ENCODE results near the gene PRDM2.

Gene PRDM2

DNA sequence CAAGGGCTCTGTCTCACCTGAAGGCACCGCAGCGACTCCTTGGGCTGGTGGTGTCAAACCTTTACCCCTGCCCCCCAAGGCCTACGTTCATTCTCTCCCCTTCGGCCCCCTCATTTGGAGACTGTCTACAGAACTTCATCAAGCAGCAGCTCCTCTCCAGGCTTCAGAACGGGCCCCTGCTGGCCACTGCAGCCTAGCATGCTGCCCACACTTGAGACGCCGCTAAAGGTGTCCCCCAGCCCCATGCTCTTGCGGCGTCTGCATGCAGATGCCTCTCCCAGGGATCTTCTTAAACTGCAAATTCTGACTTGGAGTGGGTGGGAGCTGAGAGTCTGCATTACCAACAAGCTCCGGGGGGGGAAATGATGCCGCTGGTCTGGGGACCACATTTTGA, 104.2 kb downstream of the PRDM2 start (continued):
- TF ChIP-seq, protein P1, sequence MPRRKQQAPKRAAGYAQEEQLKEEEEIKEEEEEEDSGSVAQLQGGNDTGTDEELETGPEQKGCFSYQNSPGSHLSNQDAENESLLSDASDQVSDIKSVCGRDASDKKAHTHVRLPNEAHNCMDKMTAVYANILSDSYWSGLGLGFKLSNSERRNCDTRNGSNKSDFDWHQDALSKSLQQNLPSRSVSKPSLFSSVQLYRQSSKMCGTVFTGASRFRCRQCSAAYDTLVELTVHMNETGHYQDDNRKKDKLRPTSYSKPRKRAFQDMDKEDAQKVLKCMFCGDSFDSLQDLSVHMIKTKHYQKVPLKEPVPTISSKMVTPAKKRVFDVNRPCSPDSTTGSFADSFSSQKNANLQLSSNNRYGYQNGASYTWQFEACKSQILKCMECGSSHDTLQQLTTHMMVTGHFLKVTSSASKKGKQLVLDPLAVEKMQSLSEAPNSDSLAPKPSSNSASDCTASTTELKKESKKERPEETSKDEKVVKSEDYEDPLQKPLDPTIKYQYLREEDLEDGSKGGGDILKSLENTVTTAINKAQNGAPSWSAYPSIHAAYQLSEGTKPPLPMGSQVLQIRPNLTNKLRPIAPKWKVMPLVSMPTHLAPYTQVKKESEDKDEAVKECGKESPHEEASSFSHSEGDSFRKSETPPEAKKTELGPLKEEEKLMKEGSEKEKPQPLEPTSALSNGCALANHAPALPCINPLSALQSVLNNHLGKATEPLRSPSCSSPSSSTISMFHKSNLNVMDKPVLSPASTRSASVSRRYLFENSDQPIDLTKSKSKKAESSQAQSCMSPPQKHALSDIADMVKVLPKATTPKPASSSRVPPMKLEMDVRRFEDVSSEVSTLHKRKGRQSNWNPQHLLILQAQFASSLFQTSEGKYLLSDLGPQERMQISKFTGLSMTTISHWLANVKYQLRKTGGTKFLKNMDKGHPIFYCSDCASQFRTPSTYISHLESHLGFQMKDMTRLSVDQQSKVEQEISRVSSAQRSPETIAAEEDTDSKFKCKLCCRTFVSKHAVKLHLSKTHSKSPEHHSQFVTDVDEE (CRISPR knock-in tag; IDR thresholded peaks at IDR 0.05), result no peak
- TF ChIP-seq ZC3H10 (CRISPR knock-in tag; IDR thresholded peaks at IDR 0.05), result no peak

DNA sequence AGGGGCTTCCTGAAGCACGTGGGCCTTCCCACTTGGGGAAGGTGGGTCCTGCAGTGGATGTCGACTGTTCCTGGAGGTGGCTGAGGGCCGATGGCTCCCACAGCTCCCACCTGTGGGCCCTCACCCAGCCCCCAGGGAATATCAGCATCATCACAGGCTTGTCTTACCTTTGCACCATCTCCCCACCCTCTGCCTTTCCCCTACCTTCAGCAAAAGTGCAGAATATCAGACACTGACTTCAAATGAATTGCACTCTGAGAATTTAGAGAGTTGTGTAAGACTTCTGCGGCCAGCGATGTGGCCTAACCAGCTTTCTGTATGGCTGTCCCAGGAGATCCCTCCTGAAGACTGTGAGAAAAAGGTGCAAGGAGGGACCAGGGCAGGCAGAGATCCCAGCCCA, 105.4 kb downstream of the PRDM2 start:
- no peak for ATAC-seq
- TF ChIP-seq ZNF70 (CRISPR knock-in tag; IDR thresholded peaks at IDR 0.05) (no peak), TCF4 (CRISPR knock-in tag; IDR thresholded peaks at IDR 0.05; ENCODE audit: borderline replicate concordance) (no peak), ZNF8 (CRISPR knock-in tag; IDR thresholded peaks at IDR 0.05) (no peak), OSR1 (CRISPR knock-in tag; IDR thresholded peaks at IDR 0.05) (no peak)
- TF ChIP-seq, protein P1 (CRISPR knock-in tag; IDR thresholded peaks at IDR 0.05), result no peak

DNA sequence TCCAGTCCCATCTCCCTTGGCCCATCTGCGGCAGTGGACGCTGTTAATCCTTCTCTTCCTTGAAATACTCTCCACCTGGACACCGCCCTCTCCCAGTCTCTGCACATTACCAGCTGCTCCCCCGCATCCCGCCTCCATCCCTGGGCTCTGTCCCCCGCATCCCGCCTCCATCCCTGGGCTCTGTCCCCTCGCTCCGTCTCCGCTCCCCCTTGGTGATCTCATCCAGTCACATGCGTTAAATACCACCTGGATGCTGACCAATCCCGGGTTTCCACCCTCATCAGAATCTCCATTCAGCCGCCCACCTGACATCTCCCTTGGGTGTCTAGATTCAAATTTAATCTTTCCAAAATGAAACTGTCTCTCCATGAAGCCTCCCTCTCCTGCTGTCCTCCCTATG, 106.1 kb downstream of the PRDM2 start:
- TF ChIP-seq CSDC2 (CRISPR knock-in tag; IDR thresholded peaks at IDR 0.05) (no peak), OSR1 (CRISPR knock-in tag; IDR thresholded peaks at IDR 0.05) (no peak), ISL1 (CRISPR knock-in tag; IDR thresholded peaks at IDR 0.05) (no peak), ZFP3 (CRISPR knock-in tag; IDR thresholded peaks at IDR 0.05) (no peak), TOX (CRISPR knock-in tag; IDR thresholded peaks at IDR 0.05; ENCODE audit: borderline replicate concordance) (no peak), RARB (CRISPR knock-in tag; IDR thresholded peaks at IDR 0.05) (no peak), ARNTL (CRISPR knock-in tag; IDR thresholded peaks at IDR 0.05; ENCODE audit: borderline replicate concordance, low read depth) (no peak), ZFP30 (CRISPR knock-in tag; IDR thresholded peaks at IDR 0.05) (no peak), ZNF70 (CRISPR knock-in tag; IDR thresholded peaks at IDR 0.05) (no peak), TCF4 (CRISPR knock-in tag; IDR thresholded peaks at IDR 0.05; ENCODE audit: borderline replicate concordance) (no peak)
- TF ChIP-seq, protein P2, sequence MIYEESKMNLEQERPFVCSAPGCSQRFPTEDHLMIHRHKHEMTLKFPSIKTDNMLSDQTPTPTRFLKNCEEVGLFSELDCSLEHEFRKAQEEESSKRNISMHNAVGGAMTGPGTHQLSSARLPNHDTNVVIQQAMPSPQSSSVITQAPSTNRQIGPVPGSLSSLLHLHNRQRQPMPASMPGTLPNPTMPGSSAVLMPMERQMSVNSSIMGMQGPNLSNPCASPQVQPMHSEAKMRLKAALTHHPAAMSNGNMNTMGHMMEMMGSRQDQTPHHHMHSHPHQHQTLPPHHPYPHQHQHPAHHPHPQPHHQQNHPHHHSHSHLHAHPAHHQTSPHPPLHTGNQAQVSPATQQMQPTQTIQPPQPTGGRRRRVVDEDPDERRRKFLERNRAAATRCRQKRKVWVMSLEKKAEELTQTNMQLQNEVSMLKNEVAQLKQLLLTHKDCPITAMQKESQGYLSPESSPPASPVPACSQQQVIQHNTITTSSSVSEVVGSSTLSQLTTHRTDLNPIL (CRISPR knock-in tag; IDR thresholded peaks at IDR 0.05; ENCODE audit: low read depth), result no peak
- TF ChIP-seq, protein P3, sequence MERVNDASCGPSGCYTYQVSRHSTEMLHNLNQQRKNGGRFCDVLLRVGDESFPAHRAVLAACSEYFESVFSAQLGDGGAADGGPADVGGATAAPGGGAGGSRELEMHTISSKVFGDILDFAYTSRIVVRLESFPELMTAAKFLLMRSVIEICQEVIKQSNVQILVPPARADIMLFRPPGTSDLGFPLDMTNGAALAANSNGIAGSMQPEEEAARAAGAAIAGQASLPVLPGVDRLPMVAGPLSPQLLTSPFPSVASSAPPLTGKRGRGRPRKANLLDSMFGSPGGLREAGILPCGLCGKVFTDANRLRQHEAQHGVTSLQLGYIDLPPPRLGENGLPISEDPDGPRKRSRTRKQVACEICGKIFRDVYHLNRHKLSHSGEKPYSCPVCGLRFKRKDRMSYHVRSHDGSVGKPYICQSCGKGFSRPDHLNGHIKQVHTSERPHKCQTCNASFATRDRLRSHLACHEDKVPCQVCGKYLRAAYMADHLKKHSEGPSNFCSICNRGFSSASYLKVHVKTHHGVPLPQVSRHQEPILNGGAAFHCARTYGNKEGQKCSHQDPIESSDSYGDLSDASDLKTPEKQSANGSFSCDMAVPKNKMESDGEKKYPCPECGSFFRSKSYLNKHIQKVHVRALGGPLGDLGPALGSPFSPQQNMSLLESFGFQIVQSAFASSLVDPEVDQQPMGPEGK (CRISPR knock-in tag; IDR thresholded peaks at IDR 0.05; ENCODE audit: borderline replicate concordance), result no peak
- TF ChIP-seq, protein P4, sequence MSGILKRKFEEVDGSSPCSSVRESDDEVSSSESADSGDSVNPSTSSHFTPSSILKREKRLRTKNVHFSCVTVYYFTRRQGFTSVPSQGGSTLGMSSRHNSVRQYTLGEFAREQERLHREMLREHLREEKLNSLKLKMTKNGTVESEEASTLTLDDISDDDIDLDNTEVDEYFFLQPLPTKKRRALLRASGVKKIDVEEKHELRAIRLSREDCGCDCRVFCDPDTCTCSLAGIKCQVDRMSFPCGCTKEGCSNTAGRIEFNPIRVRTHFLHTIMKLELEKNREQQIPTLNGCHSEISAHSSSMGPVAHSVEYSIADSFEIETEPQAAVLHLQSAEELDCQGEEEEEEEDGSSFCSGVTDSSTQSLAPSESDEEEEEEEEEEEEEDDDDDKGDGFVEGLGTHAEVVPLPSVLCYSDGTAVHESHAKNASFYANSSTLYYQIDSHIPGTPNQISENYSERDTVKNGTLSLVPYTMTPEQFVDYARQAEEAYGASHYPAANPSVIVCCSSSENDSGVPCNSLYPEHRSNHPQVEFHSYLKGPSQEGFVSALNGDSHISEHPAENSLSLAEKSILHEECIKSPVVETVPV (CRISPR knock-in tag; IDR thresholded peaks at IDR 0.05), result no peak
- TF ChIP-seq, protein P1 (CRISPR knock-in tag; IDR thresholded peaks at IDR 0.05), result no peak
- ATAC-seq, result no peak

All from SK-N-SH treated with all-trans-retinoic acid at 6 μM for 48 hours (cell line).